Left kidney (tissue), 2 donors: ENCODE results near the gene TMX4. TPM values are rescaled to one million over a fixed set of nuclear protein-coding genes. Genes with fewer than 3 reads are reported as not detected.
"Not testable (repeated sequence)": the region's sequence is repeated elsewhere in the genome, so short reads cannot be mapped to it uniquely, and the experiment has no call there.

Experiments
- DNase-seq: peaks from one replicate; pipeline ENCODE4 v3.0.0-alpha.2; 2013
- polyA plus RNA-seq: library from polyadenylated mRNA; unstranded; fragments of 120-200 nt; gene quantifications from one replicate; pipeline ENCODE4 v1.2.1, GENCODE V29; 2013; ENCODE audit not compliant: insufficient read length

The TMX4 gene
- polyA plus RNA-seq, 1 donor = 62.6 TPM

DNA sequence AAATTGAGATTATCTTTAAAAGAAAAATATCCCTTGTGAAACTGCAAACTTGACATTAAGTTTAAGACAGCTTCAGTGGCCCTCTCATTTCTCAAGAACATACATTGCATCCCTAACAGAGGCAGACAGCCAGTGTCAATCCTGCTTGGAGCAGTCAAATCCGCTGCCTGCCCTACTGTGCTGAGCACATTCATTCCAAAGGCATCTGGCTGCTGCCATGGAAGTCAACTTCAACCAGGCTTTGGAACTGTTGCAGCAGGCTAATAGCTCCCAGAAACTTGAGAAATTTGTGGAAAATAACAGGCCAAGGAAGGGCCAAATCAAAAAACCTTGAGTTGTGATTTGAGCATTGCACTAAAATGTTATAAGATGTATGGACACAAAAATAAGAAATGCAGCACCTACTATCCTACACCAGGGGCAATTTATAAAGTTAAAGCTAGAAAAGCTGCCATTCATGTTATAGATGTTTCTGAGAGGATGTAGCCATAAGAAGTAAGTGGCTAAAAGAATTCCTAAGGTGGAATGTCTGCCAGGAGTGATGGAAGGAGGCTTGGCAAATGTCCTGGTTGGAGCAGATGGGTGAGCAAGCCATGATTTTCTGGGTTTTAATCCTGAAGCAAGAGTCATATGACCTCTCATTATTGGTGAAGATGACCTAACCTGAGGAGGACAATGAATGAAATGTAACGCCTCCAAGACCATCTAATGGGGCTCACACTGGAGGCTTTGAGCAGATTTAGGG lies 47.9 kb downstream of the TMX4 start:
- DNase-seq = no peak

DNA sequence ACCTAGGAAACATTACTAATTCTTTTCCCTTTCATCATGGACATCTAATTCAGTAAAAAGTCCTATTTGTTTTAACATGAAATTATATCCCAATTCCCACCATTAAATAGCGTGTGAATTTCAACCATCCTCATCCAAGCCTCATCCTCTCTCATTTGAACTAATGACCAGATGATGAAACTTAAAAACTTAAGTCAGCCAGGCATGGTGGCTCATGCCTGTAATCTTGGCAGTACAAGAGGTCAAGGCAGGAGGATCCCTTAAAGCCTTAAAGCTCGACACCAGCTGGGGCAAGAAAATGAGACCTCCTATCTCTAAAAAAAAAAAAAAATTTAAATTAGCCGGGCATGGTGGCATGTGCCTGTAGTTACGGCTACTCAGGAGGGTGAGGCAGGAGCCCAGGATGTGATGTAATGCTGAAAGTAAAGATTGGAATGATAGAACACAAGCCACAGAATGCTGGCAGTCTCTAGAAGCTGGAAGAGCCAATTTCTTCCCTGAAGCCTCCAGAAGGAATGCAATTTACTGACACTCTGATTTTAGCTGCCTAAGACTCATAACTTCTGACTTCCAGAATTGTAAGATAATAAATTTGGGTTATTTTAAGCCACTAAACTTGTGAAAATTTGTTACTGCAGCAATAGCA lies 52.2 kb downstream of the TMX4 start:
- DNase-seq = no peak

DNA sequence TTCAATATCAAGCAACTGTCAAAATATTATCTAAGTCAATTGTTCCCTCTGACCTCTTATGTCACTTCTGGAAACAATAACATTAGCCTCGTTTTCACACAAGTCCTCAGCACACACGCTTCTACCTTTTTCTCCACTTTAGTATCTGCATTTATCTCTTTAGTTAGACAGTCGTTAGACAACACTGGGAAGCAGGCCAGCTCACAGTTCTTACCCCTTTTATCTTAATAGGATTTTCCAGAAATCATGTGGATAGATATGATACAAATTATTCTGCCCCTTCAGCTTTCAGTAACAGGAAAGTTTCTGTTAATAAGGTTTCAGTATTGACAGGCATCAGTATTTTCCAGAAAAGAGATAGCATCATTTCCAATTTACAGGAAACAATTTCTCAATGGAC lies 53.4 kb downstream of the TMX4 start:
- DNase-seq = no peak

DNA sequence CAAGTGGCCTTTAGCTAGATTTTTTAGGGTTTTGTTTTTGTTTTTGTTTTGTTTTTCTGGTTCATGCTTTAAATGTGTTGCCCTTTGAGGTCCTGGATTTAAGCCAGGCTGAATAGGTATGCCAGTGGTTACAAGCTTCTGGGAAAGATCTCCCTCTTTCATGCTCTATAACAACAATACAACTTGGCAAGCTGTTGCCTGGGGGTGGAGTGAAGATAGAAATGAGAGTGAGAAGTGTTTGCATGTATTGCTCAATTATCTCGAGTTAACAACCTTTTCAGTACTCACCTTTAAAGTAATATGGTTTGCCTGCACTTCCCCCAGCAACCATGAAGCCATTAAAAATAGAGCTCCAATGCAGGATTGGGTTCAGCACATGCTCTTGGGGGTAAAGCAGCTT lies 60.1 kb downstream of the TMX4 start:
- no peak for DNase-seq

DNA sequence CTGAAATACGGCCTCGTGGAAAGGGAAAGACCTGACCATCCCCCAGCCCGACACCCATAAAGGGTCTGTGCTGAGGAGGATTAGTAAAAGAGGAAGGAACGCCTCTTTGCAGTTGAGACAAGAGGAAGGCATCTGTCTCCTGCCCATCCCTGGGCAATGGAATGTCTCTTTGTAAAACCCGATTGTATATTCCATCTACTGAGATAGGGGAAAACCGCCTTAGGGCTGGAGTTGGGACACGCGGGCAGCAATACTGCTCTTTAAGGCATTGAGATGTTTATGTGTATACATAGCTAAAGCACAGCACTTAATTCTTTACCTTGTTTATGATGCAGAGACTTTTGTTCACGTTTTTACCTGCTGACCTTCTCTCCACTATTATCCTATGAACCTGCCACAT lies 63.0 kb downstream of the TMX4 start:
- not testable (repeated sequence) for DNase-seq

DNA sequence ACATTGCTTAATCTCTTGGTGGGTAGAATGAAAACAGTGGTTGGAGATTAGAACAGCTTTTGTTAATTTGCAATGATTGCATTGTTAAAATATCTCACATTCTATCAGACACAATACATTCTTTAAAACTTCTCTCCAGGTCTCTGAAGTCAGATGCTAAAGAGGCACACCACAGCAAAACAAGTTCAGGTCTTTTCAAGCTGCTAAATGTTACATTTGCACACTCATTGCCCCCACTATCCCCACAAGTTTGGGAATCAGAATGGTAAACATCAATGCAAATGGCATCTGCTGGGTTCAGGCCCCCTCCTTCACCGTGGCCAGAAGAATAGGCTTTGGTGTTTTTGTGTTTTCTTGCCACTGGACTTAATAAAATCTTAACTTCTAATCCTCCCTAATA lies 69.2 kb downstream of the TMX4 start:
- DNase-seq = no peak

DNA sequence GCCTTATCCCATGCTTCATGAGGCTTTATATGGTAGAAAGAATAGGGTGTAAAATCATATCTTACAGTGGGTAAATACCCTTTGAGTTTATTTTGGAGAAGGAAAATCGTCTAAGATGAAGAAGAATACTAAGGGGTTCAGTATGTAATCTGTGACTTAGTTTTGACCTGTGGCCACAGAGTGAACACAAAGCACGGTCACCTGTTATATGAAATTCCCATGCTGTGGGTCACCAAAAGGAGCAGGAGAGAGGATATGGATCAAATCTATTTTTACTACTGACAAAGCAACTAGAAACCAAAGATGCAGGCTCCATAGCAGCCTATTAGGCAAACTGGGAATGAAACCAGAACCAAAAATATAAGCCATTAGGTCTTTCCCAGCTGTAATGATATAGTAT lies 75.7 kb downstream of the TMX4 start:
- DNase-seq = no peak

DNA sequence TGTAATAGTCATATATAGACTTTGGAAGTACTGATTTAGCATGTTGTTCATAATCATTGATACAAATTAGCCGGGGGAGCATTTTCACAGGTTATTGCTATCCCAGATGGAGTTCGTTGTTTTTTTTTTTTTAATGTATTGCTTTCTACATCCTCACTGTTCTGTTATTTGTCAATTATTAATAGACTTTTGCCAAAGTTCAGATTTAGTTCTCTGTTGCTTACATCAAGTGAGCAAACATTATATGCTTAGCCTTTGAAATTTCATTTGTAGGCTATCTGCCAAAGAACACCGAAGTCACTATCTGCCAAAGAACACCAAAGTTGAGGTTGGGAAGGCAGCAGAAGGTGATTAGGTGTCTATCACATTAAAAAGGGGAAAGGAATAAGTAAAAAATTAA lies 79.2 kb downstream of the TMX4 start, which contains the start of gene HAO1:
TSS of gene HAO1 (minus strand) at position 118 of the 400 bp plus-strand sequence. CDS start at position 82, 36 bp downstream.
- no peak for DNase-seq

DNA sequence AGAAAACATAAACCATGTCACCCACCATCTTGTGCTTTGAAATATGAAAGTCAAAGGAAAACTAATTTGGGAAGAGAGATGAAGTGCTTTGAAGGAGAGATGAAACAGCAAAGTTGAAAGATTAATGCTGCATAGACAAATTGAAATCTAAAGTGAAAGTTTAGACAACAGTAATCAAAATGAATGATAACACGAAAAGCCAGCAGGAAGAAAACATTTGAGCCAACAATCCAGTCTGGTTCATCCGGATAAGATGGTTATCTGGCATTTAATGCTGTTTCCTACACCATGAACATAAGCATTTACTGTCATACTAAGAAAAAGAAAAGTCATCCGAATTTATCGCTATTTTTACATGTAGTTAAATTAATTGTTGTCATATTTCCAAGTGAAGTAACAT lies 79.9 kb downstream of the TMX4 start:
- DNase-seq = peak; percentile 20

DNA sequence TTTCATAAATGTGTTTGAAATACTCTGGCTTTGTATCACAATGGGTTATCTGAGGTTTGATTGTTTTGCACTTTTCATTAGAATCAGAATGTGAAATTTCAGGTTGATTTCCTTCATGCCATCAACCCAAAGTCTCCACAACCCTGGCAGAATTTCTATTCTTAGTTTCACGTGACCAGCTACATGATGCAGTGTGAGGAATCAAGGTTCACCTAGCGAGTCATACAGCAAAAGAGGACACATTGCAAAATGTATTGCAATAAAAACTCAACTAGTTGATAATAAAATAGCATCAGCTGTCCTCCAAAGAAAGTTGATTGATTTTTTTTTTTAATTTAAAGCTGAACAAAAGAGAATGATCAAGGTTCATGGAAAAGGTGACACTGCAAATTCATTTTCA lies 81.5 kb downstream of the TMX4 start:
- no peak for DNase-seq

DNA sequence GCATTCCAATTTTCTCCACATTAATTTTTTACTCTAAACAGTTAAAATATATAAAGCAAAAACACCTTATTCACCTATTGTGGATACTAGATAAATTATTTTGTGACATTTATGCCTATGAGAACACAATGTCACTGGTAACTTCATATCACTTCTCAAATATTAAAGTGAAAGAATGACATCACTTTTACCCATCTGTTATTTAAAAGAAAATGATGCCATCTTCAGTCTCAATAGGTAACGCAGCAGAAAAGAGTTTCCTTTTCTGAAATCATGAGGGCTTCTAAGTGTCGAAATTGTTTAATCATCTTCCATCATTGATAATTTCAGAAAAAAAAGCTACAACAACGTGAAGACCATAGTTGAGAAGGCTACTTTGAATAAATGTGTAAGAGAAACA lies 82.2 kb downstream of the TMX4 start:
- no peak for DNase-seq

DNA sequence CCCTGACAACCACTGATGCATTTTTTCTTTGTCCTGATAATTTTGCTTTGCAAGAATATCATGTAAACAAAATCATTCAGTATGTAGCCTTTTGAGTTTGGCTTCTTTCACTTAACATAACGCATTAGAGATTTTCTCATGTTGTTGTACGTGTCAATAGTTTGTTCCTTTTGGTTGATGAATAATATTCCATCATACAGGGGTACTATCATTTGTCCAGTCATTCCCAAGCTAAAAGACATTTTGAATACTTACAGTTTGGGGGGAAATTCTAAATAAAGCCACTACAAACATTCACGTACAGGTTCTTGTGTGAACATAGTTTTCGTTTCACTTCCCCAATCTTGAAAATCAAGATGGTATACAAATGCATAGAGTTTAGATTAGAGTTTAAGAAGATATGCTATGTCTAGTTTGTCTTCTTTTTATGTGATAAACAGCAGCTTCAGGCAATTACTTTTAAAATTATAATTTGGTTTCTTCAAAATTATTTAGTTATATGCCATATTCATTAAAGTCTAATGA lies 84.5 kb downstream of the TMX4 start:
- no peak for DNase-seq

DNA sequence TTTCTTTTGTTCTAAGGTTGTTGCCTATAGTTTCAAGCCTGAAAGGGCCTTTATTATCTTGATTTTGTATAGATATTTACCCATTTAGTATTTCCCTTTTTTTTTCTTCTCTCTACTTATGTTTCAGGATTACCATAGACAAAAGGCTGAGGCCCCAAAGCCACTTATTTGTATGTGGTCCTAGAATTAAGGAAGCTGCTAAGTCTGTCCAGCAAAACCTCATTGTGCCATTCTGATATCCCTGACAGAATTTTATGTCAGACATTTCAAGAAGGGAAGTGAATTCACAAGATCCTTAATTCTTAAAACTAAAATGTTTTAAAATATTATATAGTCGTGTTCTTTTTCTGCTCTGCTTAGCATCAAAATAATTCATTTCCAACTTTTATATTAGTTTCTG lies 86.2 kb downstream of the TMX4 start:
- no peak for DNase-seq

DNA sequence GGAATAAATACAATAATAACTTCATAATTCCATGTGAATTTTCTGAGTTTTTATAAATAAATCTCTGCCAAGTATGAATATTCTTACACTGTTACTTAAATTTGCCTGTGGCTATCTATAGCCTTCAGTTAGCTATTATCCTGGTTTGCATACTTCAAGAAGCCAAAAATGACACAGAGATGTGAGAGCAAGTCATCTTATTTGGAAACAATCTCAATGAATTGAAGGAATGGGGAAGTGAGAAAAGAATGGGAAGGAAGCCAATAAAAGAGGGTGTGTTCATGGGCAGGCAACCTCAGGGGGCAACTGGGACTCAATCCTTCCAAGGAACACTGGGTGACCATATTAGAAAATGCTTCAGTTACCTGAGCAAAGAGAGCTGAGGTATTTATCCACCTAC lies 89.2 kb downstream of the TMX4 start:
- no peak for DNase-seq

Other genes starting within 250 kb of the TMX4 start
- gene HAO1, start 79.3 kb downstream of the TMX4 start, polyA plus RNA-seq = not detected
- gene PLCB1, start 112.5 kb upstream of the TMX4 start, polyA plus RNA-seq = 39.2 TPM